ENCODE results near the gene EMC10.
"Not testable (repeated sequence)": the region's sequence is repeated elsewhere in the genome, so short reads cannot be mapped to it uniquely, and the experiment has no call there.

EMC10 gene

DNA sequence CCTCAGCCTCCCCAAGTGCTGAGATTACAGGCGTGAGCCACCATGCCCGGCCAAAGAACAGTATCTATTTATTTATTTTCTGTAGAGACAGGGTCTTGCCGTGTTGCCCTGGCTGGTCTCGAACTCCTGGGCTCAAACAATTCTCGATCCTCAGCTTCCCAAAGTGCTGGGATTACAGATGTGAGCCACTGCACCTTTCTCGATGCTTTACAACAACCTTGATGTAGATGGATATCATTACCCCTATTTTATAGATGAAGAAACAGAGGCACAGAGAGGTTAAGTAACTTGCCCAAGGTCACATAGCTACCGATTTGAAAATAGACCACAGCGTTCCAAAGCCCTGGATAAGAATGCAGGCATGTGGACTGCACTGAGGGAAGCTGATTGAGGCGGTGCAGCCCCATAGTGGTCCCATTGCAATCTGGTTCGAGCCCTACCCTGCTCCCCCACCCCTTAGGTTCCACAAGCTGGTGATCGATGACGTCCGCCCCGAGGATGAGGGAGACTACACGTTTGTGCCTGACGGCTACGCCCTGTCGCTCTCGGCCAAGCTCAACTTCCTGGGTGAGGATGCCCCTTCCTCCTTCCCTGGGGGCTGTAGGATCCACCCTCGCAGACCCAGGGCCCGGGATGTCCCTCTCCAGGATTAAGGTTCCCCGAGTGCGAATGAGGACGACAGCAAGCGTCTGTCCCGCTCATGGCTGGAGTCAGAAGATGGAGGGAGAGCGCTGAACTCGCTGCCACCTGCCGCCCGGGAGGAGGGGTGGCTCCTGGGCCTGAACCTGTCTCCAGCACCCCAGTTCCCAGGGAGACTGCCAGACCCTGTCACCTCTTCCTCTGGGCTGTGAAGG, 25.7 kb upstream of the EMC10 start:
- DNase-seq (ENCODE audit: low read depth, low spot score) = no peak

DNA sequence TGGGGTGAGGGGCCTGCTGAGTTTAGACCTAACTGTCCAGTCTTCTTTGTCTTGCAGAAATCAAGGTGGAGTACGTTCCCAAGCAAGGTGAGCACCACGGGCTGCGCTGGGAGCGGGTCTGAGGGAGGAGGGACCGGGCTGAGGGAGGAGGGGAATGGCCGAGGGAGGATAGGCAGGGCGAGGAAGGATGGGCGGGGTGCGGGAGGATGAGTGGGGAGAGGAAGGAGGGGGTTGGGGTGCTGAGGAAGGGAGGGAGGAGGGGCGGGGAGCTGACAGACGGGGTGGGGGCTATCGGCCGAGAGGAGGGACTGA, 25.1 kb upstream of the EMC10 start:
- DNase-seq (ENCODE audit: low read depth, low spot score) = no peak

DNA sequence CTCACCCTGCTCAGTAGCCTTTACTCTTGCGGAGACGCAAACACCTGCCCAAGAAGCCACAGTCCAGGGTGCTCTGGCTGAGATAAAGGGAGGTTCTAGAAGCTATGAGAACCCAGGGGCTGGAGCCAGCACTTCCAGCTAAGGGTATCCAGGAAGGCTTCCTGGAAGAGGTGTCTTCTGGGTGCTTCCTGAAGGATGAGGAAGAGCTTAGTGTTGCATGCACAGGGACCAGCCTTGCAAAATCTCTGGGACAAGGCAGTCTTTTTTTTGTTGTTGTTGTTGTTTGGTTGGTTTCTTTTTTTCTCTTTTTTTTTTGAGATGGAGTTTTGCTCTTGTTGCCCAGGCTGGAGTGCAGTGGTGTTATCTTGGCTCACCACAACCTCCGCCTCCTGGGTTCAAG, 23.1 kb upstream of the EMC10 start:
- DNase-seq (ENCODE audit: low read depth, low spot score) = no peak

DNA sequence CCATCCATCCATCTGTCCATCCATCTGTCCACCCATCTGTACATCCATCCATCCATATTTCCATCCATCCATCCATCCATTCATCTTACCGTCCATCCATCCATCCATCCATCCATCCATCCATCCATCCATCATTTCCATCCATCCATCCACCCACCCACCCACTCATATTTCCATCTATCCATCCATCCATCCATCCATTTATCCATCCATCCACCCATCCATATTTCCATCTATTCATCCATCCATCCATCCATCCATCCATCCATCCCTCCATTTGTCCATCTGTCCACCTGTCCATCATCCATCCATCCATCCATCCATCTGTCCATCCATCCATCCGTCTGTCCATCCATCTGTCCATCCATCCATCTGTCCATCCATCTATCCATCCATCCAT, 20.3 kb upstream of the EMC10 start:
- DNase-seq (ENCODE audit: low read depth, low spot score) = no peak

DNA sequence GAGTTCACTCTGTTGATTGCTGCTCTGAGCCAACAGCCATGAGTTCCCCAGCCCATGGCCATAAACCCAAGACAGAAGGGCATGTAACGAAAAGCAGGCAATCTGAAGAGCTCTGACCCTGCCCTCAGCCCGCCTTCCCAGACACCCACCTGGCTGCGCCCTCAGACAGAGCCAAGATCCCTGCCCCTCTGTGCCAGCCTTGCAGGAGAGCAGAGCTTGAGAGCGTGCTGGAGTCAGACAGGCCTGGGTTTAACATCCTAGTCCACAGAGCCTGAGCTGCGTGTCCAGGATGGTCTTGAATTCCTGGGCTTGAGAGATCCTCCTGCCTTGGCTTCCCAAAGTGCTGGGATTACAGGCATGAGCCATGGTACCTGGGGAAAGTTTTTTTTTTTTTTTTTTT, 19.0 kb upstream of the EMC10 start:
- no peak for DNase-seq (ENCODE audit: low read depth, low spot score)

DNA sequence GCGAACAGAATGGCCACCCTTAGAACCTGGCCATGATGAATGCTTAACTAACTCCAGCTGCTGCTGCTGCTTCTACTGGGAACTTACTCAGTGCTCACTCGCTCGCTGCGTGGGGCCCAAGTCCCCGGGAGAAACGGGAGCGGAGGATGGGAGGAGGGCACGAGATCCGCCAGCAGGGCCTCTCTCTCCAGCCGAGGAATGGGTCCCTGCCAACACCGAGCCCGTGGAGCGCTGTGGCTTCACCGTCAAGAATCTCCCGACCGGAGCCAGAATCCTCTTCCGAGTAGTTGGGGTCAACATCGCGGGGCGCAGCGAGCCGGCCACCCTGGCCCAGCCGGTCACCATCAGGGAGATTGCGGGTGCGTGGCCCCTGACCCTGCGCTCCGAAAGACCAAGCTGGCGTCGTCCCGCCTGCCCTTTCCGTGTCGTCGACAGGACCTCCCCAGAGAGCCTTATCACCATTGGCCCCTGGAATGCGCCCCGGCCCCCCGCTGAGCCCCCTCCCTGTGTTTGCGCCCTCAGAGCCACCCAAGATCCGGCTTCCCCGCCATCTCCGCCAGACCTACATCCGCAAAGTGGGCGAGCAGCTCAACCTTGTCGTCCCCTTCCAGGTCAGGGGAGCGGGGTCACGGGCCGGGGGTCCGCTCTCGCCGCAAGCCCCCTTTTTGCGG, 17.8 kb upstream of the EMC10 start:
- no peak for DNase-seq (ENCODE audit: low read depth, low spot score)

DNA sequence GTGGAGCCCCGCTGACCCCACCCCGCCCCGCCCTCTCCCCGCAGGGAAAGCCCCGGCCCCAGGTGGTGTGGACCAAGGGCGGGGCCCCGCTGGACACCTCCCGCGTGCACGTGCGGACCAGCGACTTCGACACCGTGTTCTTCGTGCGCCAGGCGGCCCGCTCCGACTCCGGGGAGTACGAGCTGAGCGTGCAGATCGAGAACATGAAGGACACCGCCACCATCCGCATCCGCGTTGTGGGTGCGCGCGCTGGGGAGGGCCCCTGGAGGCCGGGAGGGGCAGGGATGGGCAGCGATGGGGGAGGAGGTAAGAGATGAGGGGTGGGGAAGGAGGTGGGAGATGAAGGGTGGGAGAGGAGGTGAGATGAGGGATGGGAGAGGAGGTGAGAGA, 17.2 kb upstream of the EMC10 start:
- no peak for DNase-seq (ENCODE audit: low read depth, low spot score)

DNA sequence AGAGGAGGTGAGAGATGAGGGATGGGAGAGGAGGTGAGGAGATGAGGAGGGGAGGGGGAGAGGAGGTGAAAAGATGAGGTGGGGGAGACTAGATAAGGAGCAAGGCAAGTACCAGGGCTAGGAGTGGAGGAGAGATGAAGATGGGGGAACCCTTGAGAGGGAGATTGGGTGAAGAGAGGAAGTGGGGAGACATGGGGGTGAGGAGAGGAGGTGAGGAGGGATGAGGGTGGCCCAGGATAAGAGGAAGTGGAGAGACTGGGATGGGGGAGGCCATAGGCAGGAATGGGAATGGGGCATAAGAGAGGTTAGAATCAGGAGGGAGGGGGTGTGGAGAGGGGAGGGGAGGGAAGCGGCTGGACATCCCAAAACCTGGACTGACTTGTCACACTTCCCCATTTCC, 16.7 kb upstream of the EMC10 start:
- DNase-seq (ENCODE audit: low read depth, low spot score) = no peak

DNA sequence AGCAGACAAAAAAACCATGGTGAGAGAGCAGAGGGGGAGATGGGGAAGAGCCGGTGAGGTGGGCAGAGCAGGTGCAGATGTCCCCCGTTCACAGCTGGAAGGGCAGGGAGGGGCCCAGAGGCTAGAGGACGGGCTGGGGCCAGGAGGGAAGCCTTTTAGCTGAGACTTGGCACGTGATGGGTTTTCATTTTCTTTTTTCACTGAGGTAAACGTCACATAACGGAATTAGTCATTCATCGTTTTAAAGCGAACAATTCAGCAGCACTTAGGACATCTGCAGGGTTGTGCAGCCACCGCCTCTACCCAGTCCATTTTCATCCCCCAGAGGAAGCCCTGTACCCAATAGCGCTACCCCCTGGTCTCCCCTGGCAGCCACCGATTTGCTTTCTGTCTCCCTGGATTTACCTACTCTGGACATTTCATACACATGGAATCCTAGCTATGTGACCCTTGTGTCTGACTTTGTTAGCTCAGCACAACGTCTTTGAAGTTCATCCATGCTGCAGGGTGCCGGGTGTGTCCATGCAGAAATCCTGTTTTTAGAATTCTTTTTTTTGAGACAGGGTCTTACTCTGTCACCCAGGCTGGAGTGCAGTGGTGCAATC, 16.0 kb upstream of the EMC10 start:
- DNase-seq (ENCODE audit: low read depth, low spot score) = no peak

DNA sequence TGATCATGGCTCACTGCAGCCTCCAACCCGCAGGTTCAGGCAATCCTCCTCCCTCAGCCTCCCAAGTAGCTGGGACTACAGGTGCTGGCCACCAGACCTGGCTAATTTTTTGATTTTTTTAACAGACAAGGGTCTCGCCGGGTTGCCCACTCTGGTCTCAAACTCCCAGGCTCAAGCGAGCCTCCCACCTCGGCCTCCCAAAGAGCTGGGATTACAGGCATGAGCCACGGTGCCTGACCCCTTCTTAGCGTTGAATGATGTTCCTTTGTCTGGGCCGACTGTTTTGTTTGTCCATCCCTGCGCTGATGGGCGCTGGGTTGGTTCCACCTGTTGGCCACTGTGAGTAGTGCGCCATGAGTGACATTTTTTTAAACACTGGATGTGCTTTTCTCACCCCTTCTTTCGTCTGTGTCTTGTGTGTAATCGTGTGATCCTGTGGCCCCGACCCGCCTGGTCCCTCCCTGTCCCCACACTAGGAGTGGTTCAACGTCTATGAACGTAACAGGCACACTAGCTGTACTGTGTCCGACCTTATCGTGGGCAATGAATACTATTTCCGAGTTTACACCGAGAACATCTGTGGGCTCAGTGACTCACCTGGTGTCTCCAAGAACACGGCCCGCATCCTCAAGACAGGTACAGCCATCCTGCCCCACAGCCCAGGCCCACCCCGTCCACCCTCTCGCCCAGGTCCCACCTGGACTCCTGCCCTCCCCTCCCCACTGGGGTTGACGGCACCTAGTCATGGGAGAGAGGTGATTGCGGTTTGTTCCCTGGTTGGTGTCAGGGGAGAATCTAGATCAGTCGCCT, 15.0 kb upstream of the EMC10 start:
- DNase-seq (ENCODE audit: low read depth, low spot score) = peak; percentile 24

DNA sequence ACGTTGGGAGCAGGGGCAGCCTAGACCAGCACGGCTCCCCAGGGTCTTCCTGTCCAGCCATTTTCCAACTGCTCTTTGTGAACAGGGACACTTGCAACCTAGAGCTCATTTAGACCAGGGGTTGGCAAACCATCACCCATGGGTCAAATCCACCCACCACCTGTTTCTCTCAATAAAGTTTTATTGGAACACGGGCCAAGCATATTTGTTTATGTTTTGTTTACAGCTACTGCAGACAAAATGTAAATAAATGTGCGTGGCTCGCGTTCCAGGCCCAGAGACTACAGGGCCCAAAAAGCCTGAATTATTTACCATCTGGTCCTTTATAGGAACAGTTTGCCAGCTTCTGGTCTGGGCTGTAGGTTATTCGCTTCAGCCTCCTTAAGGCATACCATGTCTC, 13.3 kb upstream of the EMC10 start:
- no peak for DNase-seq (ENCODE audit: low read depth, low spot score)

DNA sequence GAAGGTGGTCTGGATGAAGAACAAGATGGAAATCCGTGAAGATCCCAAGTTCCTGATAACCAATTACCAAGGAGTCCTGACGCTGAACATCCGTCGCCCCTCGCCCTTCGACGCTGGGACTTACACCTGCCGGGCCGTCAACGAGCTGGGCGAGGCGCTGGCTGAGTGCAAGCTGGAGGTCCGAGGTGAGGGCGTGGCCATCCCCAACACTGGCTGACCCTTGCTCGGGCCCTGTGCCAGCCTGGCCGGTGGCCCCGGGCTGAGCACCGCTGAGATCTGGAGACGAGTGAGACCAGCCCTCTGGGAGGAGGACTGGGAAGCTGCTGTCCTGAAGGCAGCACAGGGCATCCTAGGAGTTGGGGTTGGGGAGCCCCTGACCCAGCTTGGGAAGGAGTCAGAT, 12.0 kb upstream of the EMC10 start:
- DNase-seq (ENCODE audit: low read depth, low spot score) = no peak

DNA sequence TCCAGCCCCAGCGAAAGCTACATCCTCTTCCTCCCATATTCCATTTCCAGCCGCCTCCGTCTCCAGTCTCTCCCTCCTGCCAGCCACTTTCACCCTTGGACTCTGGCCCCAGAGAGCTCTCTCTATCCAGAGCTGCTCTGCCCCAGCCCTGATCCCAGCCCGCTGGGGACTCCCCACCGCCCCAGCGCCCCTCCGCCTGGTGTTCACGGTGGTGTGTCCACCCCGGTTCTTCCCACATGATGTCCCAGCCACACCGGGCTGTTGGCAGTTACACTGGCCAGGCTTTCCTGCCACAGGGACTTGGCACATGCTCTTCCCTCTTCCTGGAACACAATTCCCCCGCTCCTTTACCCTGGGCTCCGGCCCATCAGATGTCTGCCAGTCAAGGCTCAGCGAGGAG, 11.3 kb upstream of the EMC10 start:
- DNase-seq (ENCODE audit: low read depth, low spot score) = no peak

DNA sequence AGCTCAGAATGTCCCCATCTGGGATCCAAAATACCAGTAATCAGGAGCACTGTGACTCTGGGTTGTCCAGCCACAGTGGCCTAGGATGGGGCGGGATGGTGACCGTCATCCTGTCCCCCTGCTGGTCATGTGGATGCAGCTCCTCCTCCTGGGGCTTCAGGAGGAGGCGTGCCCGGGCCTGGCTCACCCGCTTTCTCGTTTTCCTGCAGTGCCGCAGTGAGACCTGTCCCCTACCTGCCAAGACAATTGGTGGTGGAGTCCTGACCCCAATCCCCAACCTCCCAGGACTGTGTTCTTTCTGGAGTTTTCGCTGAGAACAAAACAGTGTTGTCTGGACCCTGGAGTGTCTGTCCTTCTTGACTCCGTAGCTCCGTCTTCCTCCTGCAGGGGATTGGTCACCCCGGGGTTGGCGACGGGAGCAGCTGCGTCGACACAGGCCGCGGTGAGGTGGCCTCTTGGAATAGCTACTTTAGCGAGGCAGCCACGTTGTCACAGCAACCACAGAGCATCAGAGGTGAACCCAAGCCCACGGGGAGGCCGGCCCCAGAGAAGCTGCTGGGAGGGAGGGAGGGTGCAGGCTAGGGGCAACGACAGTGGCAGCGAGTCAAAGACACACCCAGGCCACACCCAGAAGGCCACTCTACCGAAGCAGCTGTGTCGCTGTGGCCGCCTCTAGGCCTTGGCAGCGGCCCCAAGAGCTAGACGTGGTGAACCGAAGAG, 10.2 kb upstream of the EMC10 start:
- DNase-seq (ENCODE audit: low read depth, low spot score) = no peak

DNA sequence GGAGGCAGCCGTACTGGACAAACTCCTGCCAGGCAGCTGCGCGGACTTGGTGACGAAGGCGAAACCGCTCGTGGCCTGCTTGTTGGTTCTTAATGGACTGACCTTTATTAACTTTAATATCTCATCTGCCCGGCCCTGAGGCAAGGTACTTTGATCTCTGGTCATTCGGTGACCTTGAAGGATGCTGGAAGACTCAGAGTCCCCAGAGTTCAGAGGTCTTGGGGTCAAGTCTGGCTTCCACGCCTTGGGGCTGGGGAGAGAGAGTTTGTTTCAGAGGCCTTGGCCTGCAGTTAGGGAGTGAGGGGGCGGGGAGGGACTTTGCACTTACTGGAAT, 9.6 kb upstream of the EMC10 start:
- no peak for DNase-seq (ENCODE audit: low read depth, low spot score)

DNA sequence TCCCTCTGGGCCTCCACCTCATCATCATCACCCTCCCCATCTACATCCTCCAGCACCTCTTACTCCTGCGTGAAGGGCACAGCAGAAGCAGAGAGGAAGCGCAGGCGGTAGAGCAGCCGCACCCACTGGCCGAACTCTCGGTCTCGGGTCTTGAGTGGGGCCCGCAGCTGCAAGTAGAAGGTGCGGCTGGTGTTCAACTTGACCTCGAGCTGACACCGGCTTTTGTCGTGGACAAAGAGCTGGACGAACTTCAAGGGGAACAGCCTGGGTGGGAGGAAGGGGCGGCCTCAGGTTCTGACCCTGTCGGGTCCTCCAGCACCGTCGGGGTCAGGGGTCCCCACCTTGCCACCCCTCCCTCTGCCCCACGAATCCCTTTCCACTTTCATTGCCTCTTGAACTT, 8.7 kb upstream of the EMC10 start:
- no peak for DNase-seq (ENCODE audit: low read depth, low spot score)

DNA sequence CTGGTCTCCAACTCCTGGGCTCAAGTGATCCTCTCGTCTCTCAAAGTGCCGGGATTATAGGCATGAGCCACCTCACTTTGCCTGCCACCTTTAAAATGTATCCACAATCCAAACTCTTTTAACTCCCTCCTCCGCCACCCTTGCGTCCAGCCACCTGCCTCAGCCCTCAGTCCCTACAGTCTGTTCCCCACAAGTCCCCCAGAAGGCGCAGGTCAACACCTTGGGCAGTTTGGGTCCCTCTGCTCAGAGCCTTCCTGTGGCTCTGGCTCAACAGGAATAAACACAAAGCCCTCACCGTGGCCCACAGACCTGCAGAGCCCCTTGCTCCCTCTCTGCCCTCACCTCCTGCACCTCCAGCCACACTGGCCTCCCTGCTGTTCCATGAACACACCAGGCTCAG, 7.5 kb upstream of the EMC10 start:
- no peak for DNase-seq (ENCODE audit: low read depth, low spot score)

DNA sequence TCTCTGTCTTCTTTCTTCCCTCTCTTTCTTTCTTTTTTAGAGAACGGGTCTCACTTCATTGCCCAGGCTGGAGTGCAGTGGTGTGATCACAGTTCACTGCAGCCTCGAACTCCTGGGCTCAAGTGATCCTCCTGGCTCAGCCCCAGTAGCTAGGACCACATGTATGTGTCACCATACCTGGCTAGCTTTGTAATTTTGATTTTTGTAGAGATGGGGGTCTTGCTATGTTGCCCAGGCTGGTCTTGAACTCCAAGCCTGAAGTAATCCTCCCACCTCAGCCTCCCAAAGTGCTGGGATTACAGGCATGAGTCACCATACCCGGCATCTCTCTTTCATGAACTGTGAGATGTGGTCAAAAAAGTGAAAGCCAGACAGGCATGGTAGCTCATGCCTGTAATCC, 3.0 kb upstream of the EMC10 start:
- not testable (repeated sequence) for DNase-seq (ENCODE audit: low read depth, low spot score)

DNA sequence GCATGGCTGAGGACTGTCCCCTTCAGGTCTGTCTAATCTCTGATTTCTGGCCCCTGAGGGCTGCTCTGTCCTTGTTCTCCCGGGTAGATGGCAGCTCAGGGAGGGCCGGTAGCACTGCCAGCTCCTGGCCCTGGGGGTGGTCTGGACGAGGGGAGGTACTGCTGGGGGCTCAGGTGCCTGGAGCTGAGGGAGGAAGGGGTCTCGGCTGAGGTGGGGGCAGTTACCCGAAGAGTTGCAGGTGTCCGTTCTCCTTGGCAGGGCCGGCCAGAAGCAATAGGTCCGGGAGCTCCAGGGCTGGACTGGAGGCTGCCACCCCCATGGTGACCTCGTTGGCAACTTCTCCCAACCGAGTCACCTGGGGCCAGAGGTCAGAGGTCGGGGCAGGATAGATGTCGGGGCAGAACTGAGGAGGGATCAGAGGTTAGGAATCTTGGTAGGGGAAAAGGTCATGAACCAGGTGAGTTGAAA, 1.2 kb upstream of the EMC10 start:
- DNase-seq (ENCODE audit: low read depth, low spot score) = no peak

DNA sequence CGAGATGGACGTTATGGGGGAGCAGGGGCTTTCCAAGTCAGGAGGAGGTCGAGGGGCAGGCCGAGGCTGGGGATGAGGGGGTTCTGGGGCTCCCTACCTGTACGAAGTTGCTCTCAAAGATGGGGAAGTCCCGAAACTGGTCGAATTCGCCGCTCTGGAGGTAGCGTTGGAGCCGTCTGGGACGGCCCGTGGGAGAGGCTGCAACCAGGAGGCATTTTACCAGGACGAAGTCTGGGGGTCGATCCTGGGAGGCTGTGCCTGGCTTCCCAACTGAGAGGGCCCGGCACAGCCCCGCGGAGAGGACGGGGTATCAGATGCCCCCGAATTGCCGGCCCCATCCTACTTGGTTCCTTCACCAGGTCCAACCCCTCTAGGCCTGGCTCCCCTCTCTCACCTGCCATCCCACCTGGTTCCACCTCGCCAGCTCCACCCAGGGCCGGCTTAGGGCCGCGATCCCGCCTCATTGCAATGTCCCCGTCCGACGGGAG, 527 bp upstream of the EMC10 start:
- no peak for DNase-seq (ENCODE audit: low read depth, low spot score)

DNA sequence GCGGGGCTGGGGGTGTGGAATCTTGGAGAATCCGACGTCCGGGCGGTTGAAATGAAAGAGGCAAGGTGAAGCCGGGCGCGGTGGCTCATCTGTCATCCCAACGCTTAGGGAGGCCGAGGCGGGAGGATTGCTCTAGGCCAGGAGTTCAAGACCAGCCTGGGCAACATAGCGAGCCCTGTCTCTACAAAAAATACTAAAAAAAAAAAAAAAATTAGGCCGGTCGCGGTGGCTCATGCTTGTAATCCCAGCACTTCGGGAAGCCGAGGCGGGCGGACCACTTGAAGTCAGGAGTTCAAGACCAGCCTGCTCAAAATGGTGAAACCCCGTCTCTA, 566 bp downstream of the EMC10 start:
- DNase-seq (ENCODE audit: low read depth, low spot score) = no peak
